HG02571 (cell line): ENCODE results near the gene ZFP69B.
A peak's percentile ranks its signal among the peaks of the same experiment; 100 is the strongest.
"Not testable (repeated sequence)": the region's sequence is repeated elsewhere in the genome, so short reads cannot be mapped to it uniquely, and the experiment has no call there.

ENCODE experiments used
- ATAC-seq: cut with Tn5 transposase; IDR thresholded peaks from one replicate; pipeline ENCODE4 v1.9.1; 2021; ENCODE audit warnings: mild to moderate bottlenecking, moderate library complexity; ENCODE audit not compliant: unreplicated experiment

ZFP69B gene

DNA sequence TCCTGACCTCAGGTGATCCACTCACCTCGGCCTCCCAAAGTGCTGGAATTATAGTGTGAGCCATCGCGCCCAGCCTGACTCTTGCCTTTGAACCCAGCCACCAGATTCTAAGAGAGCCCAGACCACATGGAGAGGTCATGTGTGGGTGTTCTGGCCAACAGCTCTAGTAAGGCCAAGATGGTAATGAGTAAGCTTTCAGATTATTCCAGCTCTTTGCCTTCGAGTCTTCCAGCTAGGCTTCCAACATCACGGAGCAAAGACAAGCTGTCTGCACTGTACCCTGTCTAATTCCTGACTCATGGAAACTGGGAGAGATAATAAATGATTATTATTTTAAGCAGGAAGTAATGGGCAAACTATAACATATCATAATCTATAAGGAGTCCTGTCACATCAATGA is 14.8 kb upstream of the ZFP69B start:
- no peak for ATAC-seq

DNA sequence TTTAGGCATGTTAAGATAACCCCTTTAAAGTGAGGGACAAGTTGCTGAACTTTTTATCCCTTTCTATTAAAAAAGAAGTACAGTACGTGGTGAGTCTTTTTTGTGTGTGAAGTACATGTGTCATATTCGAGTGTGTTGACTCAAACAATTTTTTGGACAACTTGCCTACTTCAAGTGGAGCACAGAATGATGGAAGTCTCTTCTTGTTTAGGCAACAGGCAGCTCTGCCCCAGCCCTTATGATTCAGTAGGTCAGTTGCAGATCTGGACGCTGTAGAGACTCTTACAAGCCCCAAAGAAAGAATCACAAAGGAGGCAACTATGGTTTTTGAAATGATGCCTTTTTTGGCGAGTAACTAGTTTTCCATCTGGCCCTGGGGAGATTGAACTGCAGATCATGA is 14.4 kb upstream of the ZFP69B start:
- ATAC-seq, result no peak

- ATAC-seq, result no peak
Observed at GRCh38 chr1:40438391-40439015, 11.8 kb upstream of the ZFP69B start.

- no peak for ATAC-seq
Observed at GRCh38 chr1:40439247-40439646, 11.0 kb upstream of the ZFP69B start.

GRCh38 chr1:40450495-40451237 is 390 bp downstream of the ZFP69B start:
- ATAC-seq, result peak; percentile 16

- no peak for ATAC-seq
Observed at GRCh38 chr1:40451238-40451585, 936 bp downstream of the ZFP69B start.

GRCh38 chr1:40454873-40455272 is 4.6 kb downstream of the ZFP69B start:
- no peak for ATAC-seq

- ATAC-seq, result no peak
Observed at GRCh38 chr1:40462956-40463590, 12.8 kb downstream of the ZFP69B start.

DNA sequence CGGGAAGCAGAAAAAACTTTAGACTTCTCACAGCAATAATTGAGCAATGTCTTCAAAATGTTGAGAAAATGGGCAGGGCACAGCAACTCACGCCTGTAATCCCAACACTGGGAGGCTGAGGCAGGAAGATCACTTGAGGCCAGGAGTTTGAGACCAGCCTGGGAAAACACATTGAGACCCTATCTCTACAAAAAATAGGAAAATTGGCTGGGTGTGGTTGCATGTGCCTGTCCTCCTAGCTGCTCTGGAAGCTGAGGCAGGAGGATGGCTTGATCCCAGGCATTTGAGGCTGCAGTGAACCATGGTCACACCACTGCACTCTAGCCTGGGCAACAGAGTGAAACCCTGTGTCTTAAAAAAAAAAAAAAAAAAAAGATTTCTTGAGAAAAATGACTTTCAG is 19.1 kb downstream of the ZFP69B start:
- ATAC-seq, result no peak

- no peak for ATAC-seq
Observed at GRCh38 chr1:40475268-40475667, 25.0 kb downstream of the ZFP69B start.

DNA sequence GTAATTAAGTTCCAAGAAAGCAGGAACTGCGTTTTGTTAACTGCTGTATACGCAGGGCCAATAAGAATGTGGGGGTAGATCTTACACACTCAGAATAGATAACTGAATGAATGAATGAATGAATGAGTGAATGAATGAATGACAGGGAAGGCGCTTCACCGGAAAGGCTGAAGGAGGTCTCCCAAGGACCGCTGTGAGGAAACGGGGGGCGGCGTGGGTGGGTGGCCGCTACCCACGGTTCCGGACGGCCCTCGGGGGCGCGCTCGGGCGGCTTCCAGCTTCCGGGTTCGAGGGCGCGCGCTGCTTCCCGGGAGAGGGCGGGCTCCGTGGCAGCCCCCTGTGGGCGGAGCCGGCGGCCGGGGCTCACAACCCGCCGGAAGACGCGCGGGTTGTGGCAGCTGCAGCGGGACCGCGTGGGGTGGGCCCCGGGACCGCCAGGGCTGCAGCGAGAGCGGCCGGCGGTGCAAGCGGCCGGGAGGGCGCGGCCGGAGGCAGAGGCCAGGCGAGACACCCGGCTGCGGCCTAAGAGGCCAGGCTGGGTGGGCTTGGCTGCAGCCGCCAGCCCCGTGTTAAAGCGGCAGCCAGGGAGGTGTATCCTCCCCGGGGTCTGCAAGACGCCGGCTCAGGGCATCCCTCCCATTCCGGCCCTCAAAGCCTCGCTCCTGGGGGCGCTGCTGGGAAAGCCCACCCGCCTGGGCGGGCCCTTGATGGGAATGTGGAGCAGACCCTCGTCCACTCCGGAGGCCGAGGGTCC is 26.8 kb downstream of the ZFP69B start, which contains the start of gene ZFP69:
TSS of gene ZFP69 (plus strand) at position 367 of the 754 bp plus-strand sequence. CDS start 2,072 bp downstream, outside the sequence.
- ATAC-seq, result no peak

DNA sequence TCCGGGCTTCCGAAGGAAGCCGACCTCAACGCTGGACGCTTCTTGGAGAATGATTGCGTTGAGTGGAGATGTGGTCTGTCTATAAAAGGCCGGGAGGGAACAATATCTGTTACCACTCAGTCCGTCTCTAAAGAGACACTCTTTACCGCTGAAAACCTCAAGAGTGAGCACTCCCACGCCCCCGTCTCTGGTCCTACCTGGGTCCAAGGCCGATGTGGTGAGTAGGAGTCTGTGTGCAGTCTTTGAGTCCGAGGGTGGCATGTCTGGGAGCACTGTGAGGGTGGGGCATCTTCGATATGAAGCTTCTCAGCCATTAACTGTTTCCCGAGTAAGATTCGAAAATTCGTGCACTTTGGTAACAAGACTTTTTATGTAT is 27.4 kb downstream of the ZFP69B start:
- no peak for ATAC-seq

DNA sequence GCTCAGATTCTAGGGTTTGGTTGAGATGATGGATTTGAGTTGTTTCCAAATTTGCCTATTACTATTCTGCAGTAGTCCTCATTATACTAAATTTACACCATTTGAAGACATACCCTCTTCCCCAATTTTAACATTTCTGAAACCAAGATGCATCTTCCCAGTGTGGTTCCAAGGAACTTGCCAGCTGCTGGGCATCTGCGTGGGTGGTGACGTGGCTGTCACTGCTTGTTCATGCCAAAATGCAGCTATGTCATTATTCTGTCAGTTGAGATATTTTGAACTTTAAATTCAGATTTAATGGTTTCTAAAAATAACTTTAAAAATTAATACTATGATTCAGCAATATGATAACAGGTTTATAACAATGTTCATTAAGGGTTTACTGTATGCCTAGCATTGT is 28.0 kb downstream of the ZFP69B start:
- ATAC-seq, result no peak

GRCh38 chr1:40479156-40479555 is 28.9 kb downstream of the ZFP69B start:
- no peak for ATAC-seq

- ATAC-seq, result no peak
Observed at GRCh38 chr1:40495315-40495903, 45.1 kb downstream of the ZFP69B start.

- not testable (repeated sequence) for ATAC-seq
Observed at GRCh38 chr1:40502651-40503050, 52.4 kb downstream of the ZFP69B start.

- ATAC-seq, result no peak
Observed at GRCh38 chr1:40507973-40508372, 57.7 kb downstream of the ZFP69B start.

DNA sequence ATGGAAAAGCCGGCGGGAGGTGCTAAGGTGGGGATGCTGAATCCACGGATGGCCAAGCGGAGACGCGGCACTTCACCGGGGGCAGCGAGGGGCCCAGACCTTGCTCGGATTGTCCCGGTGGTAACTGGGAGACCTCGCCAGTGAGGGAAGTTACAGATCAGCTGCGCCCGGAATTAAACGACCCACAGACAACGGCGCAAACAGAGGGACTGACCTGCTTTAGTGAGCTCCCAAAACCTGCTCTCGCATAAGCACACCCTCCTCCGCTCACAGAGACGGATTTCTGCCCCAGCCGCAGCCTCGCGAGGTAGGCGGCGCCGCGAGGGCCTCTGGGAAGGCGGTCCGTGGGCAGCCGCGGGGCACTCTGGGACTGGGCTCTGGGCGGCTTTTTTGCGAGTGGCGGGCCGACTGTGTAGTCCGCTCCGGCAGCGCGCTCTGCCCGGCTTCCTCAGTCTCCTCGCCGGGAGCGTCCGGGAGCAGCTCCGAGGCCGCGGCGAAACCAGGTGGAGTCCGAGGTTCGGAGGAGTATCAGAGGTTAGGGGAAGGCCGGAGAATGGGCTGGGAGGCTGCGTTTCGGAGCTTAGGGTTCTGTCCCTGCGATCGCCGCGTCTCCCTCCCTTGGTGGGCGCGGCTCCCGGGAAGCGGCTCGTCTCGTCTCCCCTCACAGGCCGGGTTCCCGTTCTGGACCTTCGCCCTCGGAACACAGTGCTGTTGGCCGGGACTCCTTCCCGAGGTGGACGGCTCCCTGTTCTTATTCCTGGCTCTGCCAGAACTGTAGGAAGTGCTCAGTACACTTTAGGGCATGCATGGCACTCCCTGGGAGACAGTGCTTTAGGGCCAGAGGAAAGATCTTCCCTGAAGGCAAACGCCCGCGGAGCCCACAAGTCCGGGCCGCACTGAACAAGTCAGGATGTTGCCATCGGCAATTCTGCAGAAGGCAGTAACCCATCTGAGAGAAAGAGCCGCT is 58.4 kb downstream of the ZFP69B start, which contains the start of gene EXO5:
TSS of gene EXO5 (plus strand) at position 393 of the 967 bp plus-strand sequence. CDS start 5,778 bp downstream, outside the sequence.
- ATAC-seq, result no peak
